ENCODE data around the gene RAD23A. TPM values are rescaled to one million over a fixed set of nuclear protein-coding genes. Genes with fewer than 3 reads are reported as not detected.

Gene RAD23A
- polyA plus RNA-seq, 1 donor from 2014 or later = 37.4 TPM

DNA sequence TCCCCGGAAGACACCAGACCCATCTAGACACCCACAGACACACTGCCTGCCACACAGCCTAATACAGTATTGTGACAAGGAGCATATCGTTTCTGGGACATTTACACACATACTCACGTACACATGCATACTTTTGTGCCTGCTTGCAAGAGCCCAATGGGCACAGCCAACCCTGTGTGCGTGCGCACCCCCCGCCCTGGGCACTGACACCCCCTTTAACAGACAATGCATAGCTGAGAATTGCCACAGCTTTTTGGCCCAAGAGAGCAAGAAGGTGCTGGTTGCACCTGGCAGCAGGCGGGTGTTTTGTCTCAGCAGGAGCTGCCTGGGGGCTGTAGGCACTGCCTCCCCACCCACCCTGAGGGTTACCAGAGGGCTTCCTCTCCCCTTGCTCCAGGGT is 47.9 kb downstream of the RAD23A start:
- TF ChIP-seq, protein P1, sequence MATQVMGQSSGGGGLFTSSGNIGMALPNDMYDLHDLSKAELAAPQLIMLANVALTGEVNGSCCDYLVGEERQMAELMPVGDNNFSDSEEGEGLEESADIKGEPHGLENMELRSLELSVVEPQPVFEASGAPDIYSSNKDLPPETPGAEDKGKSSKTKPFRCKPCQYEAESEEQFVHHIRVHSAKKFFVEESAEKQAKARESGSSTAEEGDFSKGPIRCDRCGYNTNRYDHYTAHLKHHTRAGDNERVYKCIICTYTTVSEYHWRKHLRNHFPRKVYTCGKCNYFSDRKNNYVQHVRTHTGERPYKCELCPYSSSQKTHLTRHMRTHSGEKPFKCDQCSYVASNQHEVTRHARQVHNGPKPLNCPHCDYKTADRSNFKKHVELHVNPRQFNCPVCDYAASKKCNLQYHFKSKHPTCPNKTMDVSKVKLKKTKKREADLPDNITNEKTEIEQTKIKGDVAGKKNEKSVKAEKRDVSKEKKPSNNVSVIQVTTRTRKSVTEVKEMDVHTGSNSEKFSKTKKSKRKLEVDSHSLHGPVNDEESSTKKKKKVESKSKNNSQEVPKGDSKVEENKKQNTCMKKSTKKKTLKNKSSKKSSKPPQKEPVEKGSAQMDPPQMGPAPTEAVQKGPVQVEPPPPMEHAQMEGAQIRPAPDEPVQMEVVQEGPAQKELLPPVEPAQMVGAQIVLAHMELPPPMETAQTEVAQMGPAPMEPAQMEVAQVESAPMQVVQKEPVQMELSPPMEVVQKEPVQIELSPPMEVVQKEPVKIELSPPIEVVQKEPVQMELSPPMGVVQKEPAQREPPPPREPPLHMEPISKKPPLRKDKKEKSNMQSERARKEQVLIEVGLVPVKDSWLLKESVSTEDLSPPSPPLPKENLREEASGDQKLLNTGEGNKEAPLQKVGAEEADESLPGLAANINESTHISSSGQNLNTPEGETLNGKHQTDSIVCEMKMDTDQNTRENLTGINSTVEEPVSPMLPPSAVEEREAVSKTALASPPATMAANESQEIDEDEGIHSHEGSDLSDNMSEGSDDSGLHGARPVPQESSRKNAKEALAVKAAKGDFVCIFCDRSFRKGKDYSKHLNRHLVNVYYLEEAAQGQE (IDR thresholded peaks at IDR 0.05; ENCODE audit: borderline replicate concordance) = no peak
- TF ChIP-seq MXI1 (conservative IDR thresholded peaks at IDR 0.05; ENCODE audit: poor library complexity, severe bottlenecking) = no peak
- TF ChIP-seq POLR2AphosphoS5 (IDR thresholded peaks at IDR 0.05) = no peak
- no peak for TF ChIP-seq TAF1 (IDR thresholded peaks at IDR 0.05; ENCODE audit: low read depth)
- TF ChIP-seq EZH2 (IDR thresholded peaks at IDR 0.05; ENCODE audit: borderline replicate concordance, insufficient read depth, low read length, poor library complexity, severe bottlenecking) = no peak
- no peak for TF ChIP-seq EP300 (conservative IDR thresholded peaks at IDR 0.05; ENCODE audit: poor library complexity, severe bottlenecking)
- TF ChIP-seq RAD21 (conservative IDR thresholded peaks at IDR 0.05) = no peak
- TF ChIP-seq, protein P2, sequence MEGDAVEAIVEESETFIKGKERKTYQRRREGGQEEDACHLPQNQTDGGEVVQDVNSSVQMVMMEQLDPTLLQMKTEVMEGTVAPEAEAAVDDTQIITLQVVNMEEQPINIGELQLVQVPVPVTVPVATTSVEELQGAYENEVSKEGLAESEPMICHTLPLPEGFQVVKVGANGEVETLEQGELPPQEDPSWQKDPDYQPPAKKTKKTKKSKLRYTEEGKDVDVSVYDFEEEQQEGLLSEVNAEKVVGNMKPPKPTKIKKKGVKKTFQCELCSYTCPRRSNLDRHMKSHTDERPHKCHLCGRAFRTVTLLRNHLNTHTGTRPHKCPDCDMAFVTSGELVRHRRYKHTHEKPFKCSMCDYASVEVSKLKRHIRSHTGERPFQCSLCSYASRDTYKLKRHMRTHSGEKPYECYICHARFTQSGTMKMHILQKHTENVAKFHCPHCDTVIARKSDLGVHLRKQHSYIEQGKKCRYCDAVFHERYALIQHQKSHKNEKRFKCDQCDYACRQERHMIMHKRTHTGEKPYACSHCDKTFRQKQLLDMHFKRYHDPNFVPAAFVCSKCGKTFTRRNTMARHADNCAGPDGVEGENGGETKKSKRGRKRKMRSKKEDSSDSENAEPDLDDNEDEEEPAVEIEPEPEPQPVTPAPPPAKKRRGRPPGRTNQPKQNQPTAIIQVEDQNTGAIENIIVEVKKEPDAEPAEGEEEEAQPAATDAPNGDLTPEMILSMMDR (IDR thresholded peaks at IDR 0.05; ENCODE audit: poor library complexity, severe bottlenecking) = no peak
- TF ChIP-seq SMC3 (conservative IDR thresholded peaks at IDR 0.05; ENCODE audit: poor library complexity) = no peak
- Histone ChIP-seq H3K27ac (ENCODE audit: low read length) (no peak overlapping the region), H3K4me3 (ENCODE audit: low read length) (no peak overlapping the region)

DNA sequence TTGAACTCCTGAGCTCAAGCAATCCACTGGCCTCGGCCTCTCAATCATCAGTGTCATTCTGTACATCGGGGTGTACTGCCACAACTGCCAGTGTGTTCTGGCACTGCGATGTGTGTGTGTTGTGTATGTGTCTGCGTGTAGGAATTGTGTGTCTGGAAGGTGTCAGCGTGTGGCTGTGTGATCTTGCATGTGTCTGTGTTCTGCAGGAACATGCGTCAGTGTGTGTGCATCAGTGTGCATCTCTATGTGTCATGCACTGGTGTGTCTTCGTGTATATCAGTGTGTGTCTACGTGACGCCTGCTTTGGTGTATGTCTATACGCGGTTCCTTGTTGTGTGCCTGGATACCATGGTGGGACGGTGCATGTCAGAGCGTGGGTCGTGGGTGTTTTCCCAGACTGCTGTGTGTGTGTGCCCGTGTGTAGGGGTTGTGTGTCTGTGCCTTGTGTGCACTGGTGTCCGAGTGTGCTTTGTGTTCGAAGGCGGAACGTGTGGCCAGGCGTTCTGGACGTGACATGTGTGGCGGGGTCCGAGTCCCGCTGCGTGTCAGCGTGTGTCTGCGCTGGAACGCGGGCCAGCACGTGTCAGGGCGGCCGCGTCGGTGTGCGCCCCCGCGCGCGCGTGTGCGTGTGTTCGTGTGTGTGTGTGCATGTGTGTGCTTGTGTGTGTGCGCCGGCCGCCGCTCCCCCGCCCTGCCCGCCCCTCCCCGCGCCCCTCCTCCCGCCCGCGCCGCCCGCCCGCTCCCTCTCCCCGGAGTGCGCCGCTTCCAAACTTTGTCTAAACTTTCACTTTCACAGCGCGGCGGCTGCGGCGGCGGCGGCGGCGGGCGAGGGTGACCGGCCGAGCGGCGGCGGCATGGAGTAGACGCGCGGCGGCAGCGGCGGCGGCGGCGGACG is 49.3 kb downstream of the RAD23A start, which contains the start of gene NFIX:
NFIX (plus strand) TSS at position 775 of the 895 bp plus-strand sequence. CDS start 363 bp downstream, outside the sequence.
- H3K36me3 ChIP-seq (ENCODE audit: insufficient read depth, low read length) = no peaks in the 10 kb centered on the region
- H3K9ac ChIP-seq (ENCODE audit: low read length) = no peak within 1 kb of the TSS

More for the DNA sequence above, 47.9 kb downstream of the RAD23A start:
- Histone ChIP-seq H3K9ac (ENCODE audit: low read length) (no peak overlapping the region), H3K9me2 (ENCODE audit: insufficient read depth, low read length) (no peaks in the 10 kb centered on the region), H2AFZ (ENCODE audit: low read depth, low read length) (no peak overlapping the region), H4K20me1 (ENCODE audit: insufficient read depth) (no peaks in the 10 kb centered on the region), H3K79me2 (replicated peaks; ENCODE audit: insufficient read depth, low read length) (no peaks in the 10 kb centered on the region), H3K27me3 (ENCODE audit: insufficient read depth, low read depth, low read length) (peaks cover 73% of the 10 kb centered on the region), H3K36me3 (ENCODE audit: insufficient read depth, low read length) (no peaks in the 10 kb centered on the region), H3K4me2 (ENCODE audit: low read length) (no peak overlapping the region), H3F3A (ENCODE audit: insufficient read depth, low read length, poor library complexity, severe bottlenecking) (no peaks in the 10 kb centered on the region), H3K9me3 (ENCODE audit: low read length) (no peaks in the 10 kb centered on the region)

More for the DNA sequence above, 49.3 kb downstream of the RAD23A start, which contains the start of gene NFIX:
- Histone ChIP-seq H3K9me2 (ENCODE audit: insufficient read depth, low read length) (no peaks in the 10 kb centered on the region), H3K4me2 (ENCODE audit: low read length) (no peak within 1 kb of the TSS), H3K4me3 (ENCODE audit: low read length) (peak within 1 kb of the TSS; percentile 62), H3K27ac (ENCODE audit: low read length) (no peak within 1 kb of the TSS), H4K20me1 (ENCODE audit: insufficient read depth) (no peaks in the 10 kb centered on the region), H3F3A (ENCODE audit: insufficient read depth, low read length, poor library complexity, severe bottlenecking) (no peaks in the 10 kb centered on the region), H2AFZ (ENCODE audit: low read depth, low read length) (no peak within 1 kb of the TSS), H3K27me3 (ENCODE audit: insufficient read depth, low read depth, low read length) (peaks cover 80% of the 10 kb centered on the region), H3K9me3 (ENCODE audit: low read length) (no peaks in the 10 kb centered on the region), H3K79me2 (replicated peaks; ENCODE audit: insufficient read depth, low read length) (no peaks in the 10 kb centered on the region)
- TF ChIP-seq POLR2AphosphoS5 (IDR thresholded peaks at IDR 0.05) = no peak
- no peak for TF ChIP-seq TAF1 (IDR thresholded peaks at IDR 0.05; ENCODE audit: low read depth)
- no peak for TF ChIP-seq EP300 (conservative IDR thresholded peaks at IDR 0.05; ENCODE audit: poor library complexity, severe bottlenecking)
- peak; percentile 30 for TF ChIP-seq MXI1 (conservative IDR thresholded peaks at IDR 0.05; ENCODE audit: poor library complexity, severe bottlenecking)
- no peak for TF ChIP-seq SMC3 (conservative IDR thresholded peaks at IDR 0.05; ENCODE audit: poor library complexity)
- no peak for TF ChIP-seq EZH2 (IDR thresholded peaks at IDR 0.05; ENCODE audit: borderline replicate concordance, insufficient read depth, low read length, poor library complexity, severe bottlenecking)
- no peak for TF ChIP-seq RAD21 (conservative IDR thresholded peaks at IDR 0.05)
- TF ChIP-seq, protein P1 (IDR thresholded peaks at IDR 0.05; ENCODE audit: borderline replicate concordance) = no peak
